Posterior cingulate gyrus (tissue), 11 donors: ENCODE measurements around the gene OR10A3.

Experiments used
- DNase-seq, 10 donors: peaks; one replicate each; pipeline versions ENCODE4 v3.0.0 to v3.0.0-alpha.2; 2020 to 2021; ENCODE audit warnings: mixed read lengths in 3 of 10
- intact Hi-C: fragments of 100-400 bp; cut with DNase I; formaldehyde crosslinking; loops from one replicate; pipeline ENCODE4 v1.15.1; 2023

OR10A3 gene

DNA sequence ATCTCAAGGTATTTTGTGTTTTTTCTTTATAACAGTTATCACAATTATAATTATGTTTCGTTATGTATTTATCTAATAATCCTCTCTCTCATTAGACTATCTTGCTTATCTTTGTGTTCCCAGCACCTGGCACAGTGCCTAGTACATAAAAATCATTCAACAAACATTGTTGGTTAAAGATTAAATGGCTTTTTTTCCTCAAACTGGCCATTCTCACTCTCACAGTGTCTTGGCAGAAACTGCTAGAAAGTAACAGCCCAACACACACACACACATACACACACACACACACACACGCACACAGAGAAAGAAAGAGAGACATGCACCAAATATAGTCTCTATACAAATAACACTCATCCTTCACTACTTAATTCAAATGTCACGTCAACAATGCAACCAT, 47.3 kb downstream of the OR10A3 start:
- no peak for DNase-seq
- intact Hi-C loops = loop anchor here (10.0 kb wide), 1 partner anchor 191 kb away; the partner anchor contains the start of gene TUB

DNA sequence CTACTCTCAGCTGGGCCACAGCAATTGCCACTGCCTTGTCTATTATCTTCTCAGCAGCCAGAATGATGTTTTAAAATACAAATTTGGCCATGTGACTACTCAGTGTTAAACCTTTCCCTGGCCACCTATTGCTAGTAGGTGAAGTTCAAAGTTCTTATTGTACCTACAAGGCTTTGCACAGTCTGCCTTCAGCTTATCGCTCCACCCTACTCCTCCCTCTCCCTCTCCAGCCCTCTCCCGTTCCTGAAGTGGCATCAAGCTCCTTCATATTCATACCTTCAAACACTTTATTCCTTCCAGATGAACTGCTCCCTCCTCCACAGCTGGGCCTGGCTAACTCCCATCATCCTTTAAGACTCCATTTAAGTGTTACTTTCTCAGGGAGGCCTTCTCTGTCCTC, 47.7 kb downstream of the OR10A3 start:
- no peak for DNase-seq
- intact Hi-C loops = loop anchor here (10.0 kb wide), 1 partner anchor 191 kb away; the partner anchor contains the start of gene TUB

DNA sequence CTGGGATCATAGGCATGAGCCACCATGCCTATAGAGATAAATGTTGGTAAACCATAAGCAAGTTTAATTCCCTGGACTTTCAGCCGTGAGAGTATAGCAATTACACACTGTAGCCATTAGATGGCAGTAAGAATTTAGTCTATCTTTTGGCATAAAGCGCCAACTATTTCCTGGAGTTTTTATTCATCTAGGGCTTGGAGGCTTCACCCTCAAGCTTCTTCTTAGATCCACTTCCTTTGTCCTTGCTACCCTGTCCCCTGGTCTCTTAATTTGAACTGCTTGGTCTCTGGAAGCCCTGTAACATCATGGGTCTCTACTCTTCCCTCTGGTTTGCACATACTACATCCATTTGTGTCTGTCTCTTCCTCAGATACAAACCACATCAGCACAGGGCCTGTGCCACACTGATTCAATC, 48.7 kb downstream of the OR10A3 start:
- no peak for DNase-seq
- intact Hi-C loops = loop anchor here (1.0 to 10.0 kb wide), 2 partner anchors 93 to 192 kb away; partner anchors contain the start of gene TUB

DNA sequence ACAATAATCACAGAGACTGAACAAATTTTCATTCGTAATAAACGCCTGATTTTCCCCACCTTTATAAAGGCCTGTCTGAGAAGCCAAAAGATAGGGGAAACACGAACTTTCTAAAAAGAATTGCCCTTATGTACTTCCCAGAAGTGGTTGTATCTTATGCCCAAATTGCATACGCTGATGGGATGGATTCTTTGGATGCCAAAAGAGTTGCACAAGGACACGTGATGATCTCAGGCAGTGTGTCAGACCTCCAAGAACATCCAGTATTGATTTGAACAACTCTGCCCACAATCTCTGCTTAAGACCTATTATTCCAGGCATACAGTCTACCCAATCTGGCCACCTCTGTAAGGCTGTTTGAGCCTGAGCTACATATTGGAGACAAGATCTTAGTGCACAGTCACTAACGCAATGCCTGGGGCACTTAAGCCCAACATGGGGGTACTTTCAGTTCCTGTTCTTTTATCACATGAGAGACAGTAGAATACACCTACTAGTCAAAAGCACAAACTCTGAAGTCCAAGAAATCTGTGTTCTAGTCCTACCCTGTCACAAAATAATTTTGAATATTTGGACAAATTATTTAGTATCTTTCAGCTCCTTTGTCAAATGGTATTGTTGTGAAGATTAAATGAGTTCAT, 49.3 kb downstream of the OR10A3 start:
- DNase-seq = no peak
- intact Hi-C loops = loop anchor here (1.0 to 10.0 kb wide), 2 partner anchors 94 to 193 kb away; partner anchors contain the start of gene TUB

DNA sequence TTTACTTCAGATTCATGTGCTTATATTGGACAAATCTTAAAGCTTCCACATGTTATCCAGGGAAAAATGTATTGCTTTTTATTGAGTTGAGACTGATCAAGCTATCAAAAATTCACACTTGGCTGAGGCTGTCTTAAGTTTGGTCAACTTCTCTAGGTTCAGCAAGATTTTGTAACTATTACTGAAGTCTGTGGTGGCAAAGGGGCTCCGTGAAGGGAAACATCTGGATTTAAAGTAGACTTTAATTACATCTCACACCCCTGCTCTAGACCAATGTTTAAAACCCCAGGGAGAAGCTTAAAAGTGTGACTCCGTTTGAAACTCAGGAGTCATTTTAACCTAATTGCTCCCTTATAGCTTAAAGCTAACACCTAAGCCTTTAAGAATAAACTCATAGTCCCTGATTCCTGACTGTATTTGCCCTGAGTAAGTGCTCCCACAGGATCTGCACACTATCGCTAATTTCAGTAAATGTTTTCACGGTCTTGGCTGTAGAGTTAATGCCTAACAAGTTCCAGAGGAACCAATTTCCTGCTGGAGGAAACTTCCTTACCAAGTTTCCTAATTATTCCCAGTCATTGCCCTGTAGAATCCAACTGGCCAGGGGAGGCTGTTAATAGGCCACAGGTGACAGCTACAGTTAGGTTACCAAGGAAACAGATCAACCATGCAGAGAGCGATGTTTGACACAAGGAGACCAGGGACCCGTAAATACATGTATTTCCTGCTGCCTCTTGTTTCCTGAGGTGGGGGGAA, 50.9 kb downstream of the OR10A3 start:
- no peak for DNase-seq
- intact Hi-C loops = loop anchor here (10.0 kb wide), 1 partner anchor 194 kb away; the partner anchor contains the start of gene TUB

DNA sequence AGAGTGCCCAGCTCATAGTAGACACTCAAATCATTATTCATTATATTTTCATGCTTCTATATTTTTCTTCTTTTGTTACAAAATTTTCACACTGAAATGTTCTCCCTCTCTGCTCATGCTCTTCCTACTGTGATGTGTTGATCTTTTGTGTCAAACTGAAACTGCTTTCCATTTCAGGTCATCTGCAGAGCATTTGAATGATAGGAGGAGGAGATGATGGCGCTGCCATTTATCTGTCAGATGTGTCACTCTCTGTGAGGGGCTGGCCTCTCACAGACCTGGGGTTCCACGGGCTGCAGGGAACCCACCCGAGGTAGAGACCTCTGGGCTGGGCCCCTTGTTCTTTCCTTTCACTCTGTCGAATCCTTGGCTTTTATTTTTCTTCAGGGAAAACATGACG, 51.5 kb downstream of the OR10A3 start:
- intact Hi-C loops = loop anchor here (10.0 kb wide), 1 partner anchor 195 kb away; the partner anchor contains the start of gene TUB
- no peak for DNase-seq
